Measurements from ENCODE around the gene CARD11.
A peak's percentile ranks its signal among the peaks of the same experiment; 100 is the strongest.

The CARD11 gene

GRCh38 chr7:2912684-2913439 is 130.8 kb downstream of the CARD11 start:
- DNase-seq (ENCODE audit: low read depth in 4 of 4, low spot score in 1 of 4): no peak

GRCh38 chr7:2911466-2911865 is 132.2 kb downstream of the CARD11 start:
- DNase-seq (ENCODE audit: low read depth in 4 of 4, low spot score in 1 of 4): no peak

- DNase-seq (ENCODE audit: low read depth in 4 of 4, low spot score in 1 of 4): no peak
Observed at GRCh38 chr7:2909471-2910039, 134.1 kb downstream of the CARD11 start.

GRCh38 chr7:2909043-2909442 is 134.6 kb downstream of the CARD11 start:
- DNase-seq (ENCODE audit: low read depth in 4 of 4, low spot score in 1 of 4): no peak

GRCh38 chr7:2908103-2908683 is 135.5 kb downstream of the CARD11 start:
- no peak for DNase-seq (ENCODE audit: low read depth in 4 of 4, low spot score in 1 of 4)

GRCh38 chr7:2906197-2906931 is 137.3 kb downstream of the CARD11 start:
- DNase-seq (ENCODE audit: low read depth in 4 of 4, low spot score in 1 of 4): no peak

- DNase-seq (ENCODE audit: low read depth in 4 of 4, low spot score in 1 of 4): no peak
Observed at GRCh38 chr7:2905500-2905899, 138.2 kb downstream of the CARD11 start.

- no peak for DNase-seq (ENCODE audit: low read depth in 4 of 4, low spot score in 1 of 4)
Observed at GRCh38 chr7:2905027-2905426, 138.6 kb downstream of the CARD11 start.

GRCh38 chr7:2904202-2904601 is 139.5 kb downstream of the CARD11 start:
- no peak for DNase-seq (ENCODE audit: low read depth in 4 of 4, low spot score in 1 of 4)

- no peak for DNase-seq (ENCODE audit: low read depth in 4 of 4, low spot score in 1 of 4)
Observed at GRCh38 chr7:2903682-2904162, 139.9 kb downstream of the CARD11 start.

GRCh38 chr7:2897023-2897422 is 146.6 kb downstream of the CARD11 start:
- DNase-seq (ENCODE audit: low read depth in 4 of 4, low spot score in 1 of 4): no peak

GRCh38 chr7:2896131-2896530 is 147.5 kb downstream of the CARD11 start:
- DNase-seq (ENCODE audit: low read depth in 4 of 4, low spot score in 1 of 4): no peak

- DNase-seq (ENCODE audit: low read depth in 4 of 4, low spot score in 1 of 4): peak in 2 of 4 experiments; percentile 37 to 53
Observed at GRCh38 chr7:2894118-2894940, 149.3 kb downstream of the CARD11 start.

- DNase-seq (ENCODE audit: low read depth in 4 of 4, low spot score in 1 of 4): no peak
Observed at GRCh38 chr7:2893411-2893861, 150.2 kb downstream of the CARD11 start.

GRCh38 chr7:2892549-2892948 is 151.1 kb downstream of the CARD11 start:
- DNase-seq (ENCODE audit: low read depth in 4 of 4, low spot score in 1 of 4): no peak

GRCh38 chr7:2887816-2888215 is 155.9 kb downstream of the CARD11 start:
- DNase-seq (ENCODE audit: low read depth in 4 of 4, low spot score in 1 of 4): no peak

GRCh38 chr7:2886900-2887299 is 156.8 kb downstream of the CARD11 start:
- DNase-seq (ENCODE audit: low read depth in 4 of 4, low spot score in 1 of 4): peak in 1 of 4 experiments; percentile 20

GRCh38 chr7:2886391-2886790 is 157.3 kb downstream of the CARD11 start:
- DNase-seq (ENCODE audit: low read depth in 4 of 4, low spot score in 1 of 4): no peak

GRCh38 chr7:2884161-2884560 is 159.5 kb downstream of the CARD11 start:
- no peak for DNase-seq (ENCODE audit: low read depth in 4 of 4, low spot score in 1 of 4)

- DNase-seq (ENCODE audit: low read depth in 4 of 4, low spot score in 1 of 4): no peak
Observed at GRCh38 chr7:2883101-2883500, 160.6 kb downstream of the CARD11 start.

- no peak for DNase-seq (ENCODE audit: low read depth in 4 of 4, low spot score in 1 of 4)
Observed at GRCh38 chr7:2882111-2882510, 161.6 kb downstream of the CARD11 start.
